22Rv1 (cell line): ENCODE measurements around the gene IQCH.

Source experiments
- CTCF ChIP-seq: fragments of 450-650 bp; IDR thresholded peaks from 2 replicates; pipeline ENCODE4 v1.5.1; 2017; ENCODE audit warnings: mild to moderate bottlenecking
- ZFX ChIP-seq: fragments of 450-650 bp; IDR thresholded peaks from 2 replicates; pipeline ENCODE4 v1.6.1; 2017; ENCODE audit warnings: antibody characterized with exemption, borderline replicate concordance

- TF ChIP-seq CTCF: no peak
- TF ChIP-seq ZFX: no peak
Measured at GRCh38 chr15:67365994-67366393, 111.4 kb downstream of the IQCH start.
